ENCODE results near the gene RGP1. TPM values are rescaled to one million over a fixed set of nuclear protein-coding genes. Genes with fewer than 3 reads are reported as not detected.

Gene RGP1
- total RNA-seq, 1 donor, result 17.7 TPM

DNA sequence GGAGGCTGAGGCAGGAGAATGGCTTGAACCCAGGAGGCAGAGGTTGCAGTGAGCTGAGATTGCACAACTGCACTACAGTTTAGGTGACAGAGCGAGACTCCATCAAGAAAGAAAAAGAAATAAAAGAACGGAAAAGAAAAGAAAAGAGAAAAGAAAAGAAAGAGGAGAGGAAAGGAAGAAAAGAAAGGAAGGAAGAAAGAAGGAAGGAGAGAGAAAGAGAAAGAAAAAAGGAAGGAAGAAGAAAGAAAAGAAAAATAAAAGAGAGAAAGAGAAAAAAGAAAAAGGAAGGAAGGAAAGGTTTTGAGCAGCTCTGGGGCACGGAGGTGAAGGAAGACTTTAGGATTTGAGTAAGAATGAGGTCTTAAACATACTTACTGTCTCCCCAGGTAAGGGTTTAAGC is 35.5 kb upstream of the RGP1 start:
- no peak overlapping the region for H3K4me3 ChIP-seq (ENCODE audit: low read depth, low read length)
- no peak for DNase-seq (ENCODE audit: low read depth)
- TF ChIP-seq, protein P1, sequence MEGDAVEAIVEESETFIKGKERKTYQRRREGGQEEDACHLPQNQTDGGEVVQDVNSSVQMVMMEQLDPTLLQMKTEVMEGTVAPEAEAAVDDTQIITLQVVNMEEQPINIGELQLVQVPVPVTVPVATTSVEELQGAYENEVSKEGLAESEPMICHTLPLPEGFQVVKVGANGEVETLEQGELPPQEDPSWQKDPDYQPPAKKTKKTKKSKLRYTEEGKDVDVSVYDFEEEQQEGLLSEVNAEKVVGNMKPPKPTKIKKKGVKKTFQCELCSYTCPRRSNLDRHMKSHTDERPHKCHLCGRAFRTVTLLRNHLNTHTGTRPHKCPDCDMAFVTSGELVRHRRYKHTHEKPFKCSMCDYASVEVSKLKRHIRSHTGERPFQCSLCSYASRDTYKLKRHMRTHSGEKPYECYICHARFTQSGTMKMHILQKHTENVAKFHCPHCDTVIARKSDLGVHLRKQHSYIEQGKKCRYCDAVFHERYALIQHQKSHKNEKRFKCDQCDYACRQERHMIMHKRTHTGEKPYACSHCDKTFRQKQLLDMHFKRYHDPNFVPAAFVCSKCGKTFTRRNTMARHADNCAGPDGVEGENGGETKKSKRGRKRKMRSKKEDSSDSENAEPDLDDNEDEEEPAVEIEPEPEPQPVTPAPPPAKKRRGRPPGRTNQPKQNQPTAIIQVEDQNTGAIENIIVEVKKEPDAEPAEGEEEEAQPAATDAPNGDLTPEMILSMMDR (IDR thresholded peaks at IDR 0.05; ENCODE audit: insufficient read depth, low read depth, low read length), result no peak

DNA sequence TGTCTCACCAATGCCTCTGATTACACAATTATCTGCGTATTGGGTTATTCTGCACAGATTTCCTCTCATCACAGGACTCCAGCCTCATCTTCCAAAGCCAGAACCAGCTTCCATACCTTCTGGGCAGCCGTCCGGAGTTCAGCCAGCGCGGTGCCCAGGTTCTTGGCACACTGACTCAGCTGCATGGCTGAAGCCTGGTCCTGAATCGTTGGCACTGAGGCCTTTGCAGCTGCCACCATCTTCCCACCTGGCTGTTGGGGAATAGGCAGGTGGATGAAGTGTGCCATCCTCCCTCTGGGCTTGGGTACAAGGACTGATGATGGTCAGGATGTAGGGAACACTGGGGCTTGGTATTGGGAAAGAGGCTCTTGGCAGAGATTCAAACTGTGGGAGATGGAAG is 35.0 kb upstream of the RGP1 start:
- DNase-seq (ENCODE audit: low read depth), result no peak
- TF ChIP-seq, protein P1 (IDR thresholded peaks at IDR 0.05; ENCODE audit: insufficient read depth, low read depth, low read length), result no peak
- no peak overlapping the region for H3K4me3 ChIP-seq (ENCODE audit: low read depth, low read length)

DNA sequence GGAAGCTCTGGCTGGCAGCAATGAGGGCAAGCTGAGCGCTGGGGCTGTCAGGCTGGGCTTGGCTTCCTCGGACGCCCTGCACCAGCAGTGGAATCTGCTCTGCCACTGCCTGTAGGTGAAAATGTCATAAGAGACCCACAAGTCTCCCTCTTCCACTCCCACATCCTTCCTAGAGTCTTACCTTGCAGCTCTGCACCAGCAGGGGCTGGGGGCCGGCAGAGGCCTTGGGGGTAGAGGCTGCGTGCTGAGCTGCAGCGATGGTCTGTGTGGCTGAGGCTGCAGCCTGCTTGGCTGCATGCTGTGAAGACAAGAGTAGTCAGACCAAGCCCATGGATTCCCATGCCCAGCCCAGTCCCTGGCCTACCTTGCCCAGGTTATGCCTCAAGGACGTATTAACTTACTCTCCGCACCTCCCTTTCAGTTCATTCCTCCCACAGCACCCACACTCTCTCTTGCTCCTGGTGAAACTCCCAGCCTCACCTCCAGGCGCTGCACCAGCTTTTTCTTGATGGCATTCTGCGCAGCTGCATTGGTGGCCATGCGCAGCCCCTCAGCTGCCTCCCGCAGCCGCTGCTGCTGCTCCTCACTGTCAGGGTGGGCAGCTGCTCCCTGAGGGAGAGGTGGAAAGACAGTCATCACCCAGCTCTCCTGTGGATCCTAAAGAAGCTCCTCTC is 34.4 kb upstream of the RGP1 start:
- TF ChIP-seq, protein P1 (IDR thresholded peaks at IDR 0.05; ENCODE audit: insufficient read depth, low read depth, low read length), result no peak
- H3K4me3 ChIP-seq (ENCODE audit: low read depth, low read length), result no peak overlapping the region
- DNase-seq (ENCODE audit: low read depth), result no peak

DNA sequence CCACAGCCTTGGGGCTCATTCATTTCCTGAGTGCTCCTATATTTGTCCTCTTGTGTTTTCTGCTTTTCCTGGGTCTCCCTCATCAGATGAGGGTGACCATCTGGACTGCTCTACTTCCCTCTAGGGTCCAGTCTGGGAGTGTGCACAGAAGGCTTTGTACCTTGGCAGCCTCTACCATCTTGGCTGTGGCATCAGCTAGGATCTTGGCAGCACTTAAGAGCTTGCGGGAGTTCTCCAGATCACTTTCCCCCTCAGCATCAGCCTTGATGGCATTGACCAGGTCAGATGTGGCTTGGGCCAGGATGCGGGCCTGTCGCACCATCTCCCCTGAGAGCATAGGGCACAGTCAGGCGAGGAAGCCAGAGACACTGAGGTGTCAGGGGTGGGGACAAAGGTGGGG is 32.9 kb upstream of the RGP1 start:
- DNase-seq (ENCODE audit: low read depth), result no peak
- TF ChIP-seq, protein P1 (IDR thresholded peaks at IDR 0.05; ENCODE audit: insufficient read depth, low read depth, low read length), result no peak

DNA sequence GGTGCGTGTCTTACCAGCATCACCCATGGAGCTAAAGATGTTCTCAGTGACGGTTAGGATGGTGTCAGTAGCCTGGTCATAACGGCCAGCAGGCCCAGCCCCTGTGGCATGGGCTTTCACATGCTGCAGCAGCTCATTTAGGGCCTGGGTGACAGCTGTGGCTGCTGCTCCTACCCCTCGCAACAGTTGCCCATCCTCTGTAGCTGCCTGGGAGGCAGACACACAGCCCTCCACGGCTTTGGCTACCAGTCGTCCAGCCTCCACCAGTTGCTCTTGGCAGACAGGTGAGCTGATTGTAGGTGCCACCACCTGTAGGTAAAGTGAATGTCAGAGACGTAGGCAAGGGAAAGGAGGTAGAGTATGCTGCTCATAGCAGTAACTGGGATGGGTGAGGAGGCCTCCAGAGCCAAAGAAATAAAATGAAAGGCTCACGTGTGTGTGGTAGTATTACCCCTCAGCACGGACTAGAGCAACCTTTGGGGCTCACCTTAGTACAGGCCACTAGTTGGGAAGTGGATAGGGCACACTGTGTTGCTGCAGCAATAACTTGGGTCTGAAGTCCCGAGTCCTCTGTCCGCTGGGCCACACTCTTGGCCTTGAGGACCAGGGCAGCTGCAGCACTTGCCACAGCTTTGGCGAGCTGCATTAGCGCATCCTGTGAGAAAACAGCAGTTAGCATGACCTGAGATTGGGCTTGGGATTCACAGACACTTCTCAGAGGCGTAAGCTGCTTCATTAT is 31.8 kb upstream of the RGP1 start:
- TF ChIP-seq, protein P1 (IDR thresholded peaks at IDR 0.05; ENCODE audit: insufficient read depth, low read depth, low read length), result no peak
- no peak overlapping the region for H3K4me3 ChIP-seq (ENCODE audit: low read depth, low read length)
- DNase-seq (ENCODE audit: low read depth), result no peak

More for the DNA sequence above, 32.9 kb upstream of the RGP1 start:
- no peak overlapping the region for H3K4me3 ChIP-seq (ENCODE audit: low read depth, low read length)

DNA sequence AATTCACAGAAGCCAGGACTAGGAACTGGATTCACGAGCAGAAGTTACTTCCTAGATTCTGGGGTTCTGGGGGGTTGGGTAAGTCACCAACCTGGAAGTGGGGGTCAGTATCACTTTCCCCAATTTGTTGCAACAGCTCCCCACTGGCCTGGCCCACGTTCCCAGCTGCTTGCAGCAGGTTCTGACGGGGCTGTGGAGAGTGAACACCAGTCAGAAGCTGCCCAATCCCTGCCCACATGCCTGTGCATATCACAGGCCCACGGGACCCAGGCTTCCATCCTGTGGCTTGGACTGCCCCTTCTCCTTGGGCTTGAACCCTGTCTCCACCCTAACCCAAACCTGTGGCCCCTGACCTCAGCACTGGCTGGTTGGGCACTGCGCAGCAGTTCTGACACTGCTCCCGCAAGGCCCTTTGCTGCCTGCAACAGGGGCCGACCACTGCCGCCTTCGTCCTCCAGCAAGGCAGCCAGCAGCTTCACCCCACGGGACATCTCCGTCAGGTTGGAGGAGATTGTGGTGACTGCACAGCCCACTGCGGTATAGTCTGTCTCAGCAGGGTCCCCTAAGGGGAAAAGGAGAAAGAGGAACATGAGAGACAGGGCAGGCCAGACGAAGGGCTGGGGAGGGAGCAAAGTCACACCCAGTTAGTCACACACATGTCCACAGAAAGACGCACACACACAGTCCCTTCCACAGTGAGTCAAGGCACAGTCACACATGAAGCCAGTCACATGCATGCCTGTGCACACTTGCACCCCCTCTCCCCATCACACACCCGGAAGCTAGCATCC is 30.2 kb upstream of the RGP1 start:
- TF ChIP-seq, protein P1 (IDR thresholded peaks at IDR 0.05; ENCODE audit: insufficient read depth, low read depth, low read length), result no peak
- no peak overlapping the region for H3K4me3 ChIP-seq (ENCODE audit: low read depth, low read length)
- DNase-seq (ENCODE audit: low read depth), result no peak
